Gastroesophageal sphincter (tissue), 3 donors: Measurements from ENCODE around the gene HOXA5.

ENCODE experiments used
- CTCF ChIP-seq, 4 experiments: fragments of 200-600 bp in 2 of 4; fragments of 450-650 bp in 2 of 4; sonication (generic) in 1 of 4; IDR thresholded peaks; one replicate each; pipeline ENCODE4 v1.5.1; 2017 to 2019; ENCODE audit warnings: antibody characterized with exemption in 4 of 4, mild to moderate bottlenecking in 2 of 4, moderate library complexity in 2 of 4
- POLR2A ChIP-seq, 2 donors: fragments of 450-650 bp; IDR thresholded peaks; one replicate each; pipeline ENCODE4 v1.6.1; 2017; ENCODE audit warnings: antibody characterized with exemption in 2 of 2, mild to moderate bottlenecking in 2 of 2, moderate library complexity in 1 of 2

- TF ChIP-seq CTCF (IDR thresholded peaks at IDR 0.05) (peak in 2 of 4 experiments; percentile 50 to 56), POLR2A (IDR thresholded peaks at IDR 0.05) (peak; percentile 85 to 89)
Measured at GRCh38 chr7:27108390-27109127, 34.9 kb downstream of the HOXA5 start.
